Ovary (tissue), 3 donors: Measurements from ENCODE around the gene GALNT17.

ENCODE experiments used
- POLR2A ChIP-seq: fragments of 450-650 bp; IDR thresholded peaks from one replicate; pipeline ENCODE4 v1.6.1; 2017; ENCODE audit warnings: antibody characterized with exemption, mild to moderate bottlenecking, moderate library complexity
- TF ChIP-seq, protein P1 (sequence below), 3 donors: fragments of 450-650 bp in 2 of 3; fragments of 200-600 bp in 1 of 3; IDR thresholded peaks; one replicate each; pipeline versions ENCODE4 v1.5.1 to v1.8.0; 2016 to 2022; ENCODE audit warnings: antibody characterized with exemption in 3 of 3, mild to moderate bottlenecking in 1 of 3
- donor health status: DM: no; HTN: no; CAD: no.

DNA sequence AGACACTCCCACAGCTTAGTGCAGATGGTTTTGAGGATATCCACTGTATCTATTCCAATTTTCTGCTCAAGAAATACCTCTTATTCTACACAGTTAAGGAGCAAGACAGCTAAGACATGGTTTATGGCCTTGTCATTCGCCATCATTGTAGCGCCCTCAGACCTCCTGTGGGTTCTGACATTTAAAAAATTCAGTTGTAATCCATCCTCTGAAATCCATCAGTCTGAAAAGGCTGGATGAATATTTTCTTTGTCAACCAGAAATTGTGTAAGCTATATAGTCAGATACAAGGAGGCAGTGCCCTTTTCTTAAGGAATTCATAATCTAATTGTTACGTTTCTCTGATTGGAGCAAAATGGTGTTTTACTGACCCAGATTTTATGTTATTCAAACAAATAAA, 353.6 kb downstream of the GALNT17 start:
- TF ChIP-seq, protein P1, sequence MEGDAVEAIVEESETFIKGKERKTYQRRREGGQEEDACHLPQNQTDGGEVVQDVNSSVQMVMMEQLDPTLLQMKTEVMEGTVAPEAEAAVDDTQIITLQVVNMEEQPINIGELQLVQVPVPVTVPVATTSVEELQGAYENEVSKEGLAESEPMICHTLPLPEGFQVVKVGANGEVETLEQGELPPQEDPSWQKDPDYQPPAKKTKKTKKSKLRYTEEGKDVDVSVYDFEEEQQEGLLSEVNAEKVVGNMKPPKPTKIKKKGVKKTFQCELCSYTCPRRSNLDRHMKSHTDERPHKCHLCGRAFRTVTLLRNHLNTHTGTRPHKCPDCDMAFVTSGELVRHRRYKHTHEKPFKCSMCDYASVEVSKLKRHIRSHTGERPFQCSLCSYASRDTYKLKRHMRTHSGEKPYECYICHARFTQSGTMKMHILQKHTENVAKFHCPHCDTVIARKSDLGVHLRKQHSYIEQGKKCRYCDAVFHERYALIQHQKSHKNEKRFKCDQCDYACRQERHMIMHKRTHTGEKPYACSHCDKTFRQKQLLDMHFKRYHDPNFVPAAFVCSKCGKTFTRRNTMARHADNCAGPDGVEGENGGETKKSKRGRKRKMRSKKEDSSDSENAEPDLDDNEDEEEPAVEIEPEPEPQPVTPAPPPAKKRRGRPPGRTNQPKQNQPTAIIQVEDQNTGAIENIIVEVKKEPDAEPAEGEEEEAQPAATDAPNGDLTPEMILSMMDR (IDR thresholded peaks at IDR 0.05): no peak
- TF ChIP-seq POLR2A: no peak
